Activated CD8-positive, alpha-beta memory T cell treated with anti-CD3 and anti-CD28 coated beads, Interleukin-2, amount 50 U/mL, for 1 hour (primary cell): ENCODE measurements around the gene CCDC9B.

ENCODE experiments used
- DNase-seq: peaks from one replicate; pipeline ENCODE4 v3.0.0-alpha.2; 2020; ENCODE audit errors: extremely low read depth

CCDC9B gene

GRCh38 chr15:40293006-40293405, 47.7 kb downstream of the CCDC9B start:
- no peak for DNase-seq

- no peak for DNase-seq
Measured at GRCh38 chr15:40292246-40292645, 48.5 kb downstream of the CCDC9B start.

GRCh38 chr15:40290918-40291574, 49.7 kb downstream of the CCDC9B start:
- no peak for DNase-seq

- DNase-seq: no peak
Measured at GRCh38 chr15:40290545-40290917, 50.2 kb downstream of the CCDC9B start.

GRCh38 chr15:40289140-40289775, 51.5 kb downstream of the CCDC9B start:
- DNase-seq: no peak

- no peak for DNase-seq
Measured at GRCh38 chr15:40287968-40288367, 52.8 kb downstream of the CCDC9B start.

- DNase-seq: no peak
Measured at GRCh38 chr15:40287505-40287904, 53.2 kb downstream of the CCDC9B start.

- no peak for DNase-seq
Measured at GRCh38 chr15:40286794-40287193, 53.9 kb downstream of the CCDC9B start.

- DNase-seq: no peak
Measured at GRCh38 chr15:40286061-40286532, 54.6 kb downstream of the CCDC9B start.

GRCh38 chr15:40285554-40286011, 55.2 kb downstream of the CCDC9B start:
- DNase-seq: no peak

GRCh38 chr15:40285151-40285550, 55.6 kb downstream of the CCDC9B start:
- no peak for DNase-seq

GRCh38 chr15:40283615-40284300, 57.0 kb downstream of the CCDC9B start:
- no peak for DNase-seq

GRCh38 chr15:40282869-40283614, 57.7 kb downstream of the CCDC9B start, which contains the start of gene ANKRD63:
Gene ANKRD63, minus strand, starts transcription at chr15:40283064. Its CDS starts 478 bp downstream, at chr15:40282586.
- DNase-seq: no peak

GRCh38 chr15:40282147-40282868, 58.4 kb downstream of the CCDC9B start:
- no peak for DNase-seq

GRCh38 chr15:40281801-40282146, 59.0 kb downstream of the CCDC9B start:
- no peak for DNase-seq
